HEK293 (cell line): Measurements from ENCODE around the gene PTGDR2.
A peak's percentile ranks its signal among the peaks of the same experiment; 100 is the strongest.

Experiments
- CTCF ChIA-PET: fragments of 350-600 bp; formaldehyde crosslinking; extraction: SDS; loops from one replicate; lab custom pipeline; 2021; ENCODE audit warnings: antibody characterized with exemption; lab: Yijun Ruan, JAX
- POLR2A ChIA-PET: fragments of 300-600 bp; formaldehyde crosslinking; extraction: SDS; loops from one replicate; lab custom pipeline; 2020; ENCODE audit warnings: antibody characterized with exemption, inconsistent platforms; lab: Yijun Ruan, JAX
- H3K27ac ChIP-seq: fragments of 200-500 bp; sonication (Bioruptor generic); 2 replicates; pipeline ENCODE4 v1.5.1; 2014; ENCODE audit warnings: low read depth, low read length, control low read depth, inconsistent platforms; ENCODE audit errors: extremely low read depth
- H3K36me3 ChIP-seq, 2 experiments: fragments of 200-500 bp in 1 of 2; sonication (Bioruptor generic) in 1 of 2; 1 replicate in 1 of 2; 2 replicates in 1 of 2; pipeline ENCODE4 v1.5.1; 2014 to 2017; ENCODE audit warnings: inconsistent platforms in 2 of 2, low read length in 2 of 2; ENCODE audit not compliant: control insufficient read depth in 2 of 2, insufficient read depth in 1 of 2
- H3K4me1 ChIP-seq: fragments of 200-500 bp; sonication (Bioruptor generic); 2 replicates; pipeline ENCODE4 v1.5.1; 2014; ENCODE audit warnings: mild to moderate bottlenecking, low read length, inconsistent platforms; ENCODE audit not compliant: control insufficient read depth, insufficient read depth
- H3K4me3 ChIP-seq: 2 replicates; pipeline ENCODE4 v1.5.1; 2011; ENCODE audit warnings: low read depth, mild to moderate bottlenecking, control low read depth, low read length, moderate library complexity
- H3K9me3 ChIP-seq: fragments of 200-500 bp; sonication (Bioruptor generic); 2 replicates; pipeline ENCODE4 v1.5.1; 2014; ENCODE audit warnings: low read depth, low read length, inconsistent platforms; ENCODE audit not compliant: control insufficient read depth, insufficient read depth
- ELK4 ChIP-seq: IDR thresholded peaks from 2 replicates; pipeline ENCODE4 v1.6.1; 2011; ENCODE audit warnings: mild to moderate bottlenecking, low read depth, low read length, borderline replicate concordance
- GLI4 ChIP-seq: fragments of 450-650 bp; formaldehyde crosslinking; IDR thresholded peaks from 2 replicates; pipeline ENCODE4 v1.5.1; 2016; ENCODE audit warnings: missing biosample characterization, missing genetic modification characterization
- KLF10 ChIP-seq: fragments of 450-650 bp; IDR thresholded peaks from 2 replicates; pipeline ENCODE4 v1.5.1; 2018; ENCODE audit warnings: missing biosample characterization, mild to moderate bottlenecking, missing genetic modification characterization
- PRDM2 ChIP-seq: fragments of 450-650 bp; formaldehyde crosslinking; IDR thresholded peaks from 2 replicates; pipeline ENCODE4 v1.5.1; 2016; ENCODE audit warnings: missing biosample characterization, missing genetic modification characterization, borderline replicate concordance
- SP3 ChIP-seq: fragments of 450-650 bp; formaldehyde crosslinking; IDR thresholded peaks from 2 replicates; pipeline ENCODE4 v1.5.1; 2016; ENCODE audit warnings: missing biosample characterization, missing genetic modification characterization
- YY1 ChIP-seq: fragments of 450-650 bp; formaldehyde crosslinking; IDR thresholded peaks from 2 replicates; pipeline ENCODE4 v1.5.1; 2018; ENCODE audit warnings: missing biosample characterization, missing genetic modification characterization
- ZBTB10 ChIP-seq: fragments of 450-650 bp; formaldehyde crosslinking; IDR thresholded peaks from 2 replicates; pipeline ENCODE4 v1.5.1; 2016; ENCODE audit warnings: missing biosample characterization, missing genetic modification characterization
- ZNF518A ChIP-seq: fragments of 450-650 bp; formaldehyde crosslinking; conservative IDR thresholded peaks from 2 replicates; pipeline ENCODE4 v1.5.1; 2016; ENCODE audit warnings: low read depth, missing biosample characterization, missing genetic modification characterization
- ZNF548 ChIP-seq: fragments of 450-650 bp; formaldehyde crosslinking; IDR thresholded peaks from 2 replicates; pipeline ENCODE4 v1.5.1; 2016; ENCODE audit warnings: missing biosample characterization, missing genetic modification characterization
- ZNF580 ChIP-seq: fragments of 450-650 bp; formaldehyde crosslinking; IDR thresholded peaks from 2 replicates; pipeline ENCODE4 v1.5.1; 2016; ENCODE audit warnings: missing biosample characterization, missing genetic modification characterization
- ZNF596 ChIP-seq: fragments of 450-650 bp; IDR thresholded peaks from 2 replicates; pipeline ENCODE4 v1.5.0; 2018; ENCODE audit warnings: missing biosample characterization, mild to moderate bottlenecking, missing genetic modification characterization, moderate library complexity
- ZNF600 ChIP-seq: fragments of 450-650 bp; formaldehyde crosslinking; IDR thresholded peaks from 2 replicates; pipeline ENCODE4 v1.5.1; 2016; ENCODE audit warnings: missing biosample characterization, missing genetic modification characterization

Gene PTGDR2

GRCh38 chr11:60841797-60842667 lies 13.7 kb downstream of the PTGDR2 start, which contains the start of gene CCDC86 (continued):
- TF ChIP-seq ZNF518A (tag by site-specific recombination), result 0 out of 2 replicates have a peak, but pooled peaks have one; percentile 22
- no peak for TF ChIP-seq ELK4
- TF ChIP-seq ZNF580 (tag by site-specific recombination), result no peak
- no peak for TF ChIP-seq ZNF600 (tag by site-specific recombination)
- TF ChIP-seq GLI4 (tag by site-specific recombination), result no peak
- peak; percentile 85 for TF ChIP-seq SP3
- peak; percentile 67; the same call in 1 of the 2 replicates for TF ChIP-seq KLF10 (tag by site-specific recombination)
- TF ChIP-seq PRDM2 (tag by site-specific recombination), result no peak

- Histone ChIP-seq H3K27ac (0 out of 2 replicates have a peak overlapping the region, but pooled peaks have one; percentile 40), H3K4me1 (no peaks in the 10 kb centered on the region), H3K36me3 (peaks cover 0 to 7% of the 10 kb centered on the region in 2 experiments; a peak in 1 of 3 replicates), H3K4me3 (no peak overlapping the region), H3K9me3 (no peaks in the 10 kb centered on the region)
- ChIA-PET POLR2A (no interaction called here), CTCF (interaction anchor here (0.7 to 2.4 kb wide), 4 partner anchors 9 to 545 kb away, joined by 3 to 21 read pairs (median 6); no protein-coding TSS in a partner anchor)
- TF ChIP-seq ZNF596 (tag by site-specific recombination) (no peak), ZBTB10 (tag by site-specific recombination) (no peak), YY1 (tag by site-specific recombination) (no peak), ZNF548 (tag by site-specific recombination) (no peak)
Observed at GRCh38 chr11:60840470-60841430, 15.0 kb downstream of the PTGDR2 start.
